Left lung (tissue), 10 donors: Measurements from ENCODE around the gene DHRS3. TPM values are rescaled to one million over a fixed set of nuclear protein-coding genes. Genes with fewer than 3 reads are reported as not detected.
A peak's percentile ranks its signal among the peaks of the same experiment; 100 is the strongest.

ENCODE experiments used
- ATAC-seq: fragments of 200-7000 bp; cut with Tn5 transposase; one replicate; pipeline ENCODE4 v1.9.1; 2020; ENCODE audit warnings: moderate library complexity
- DNase-seq, 4 donors: peaks; one replicate each; pipeline ENCODE4 v3.0.0-alpha.2; 2013 to 2020
- H3K27ac ChIP-seq, 2 donors: fragments of 200-600 bp; sonication (generic) in 1 of 2; one replicate each; pipeline versions ENCODE4 v1.5.0 to v1.8.0; 2020 to 2021
- H3K27me3 ChIP-seq, 2 donors: fragments of 200-600 bp; sonication (generic) in 1 of 2; one replicate each; pipeline versions ENCODE4 v1.5.0 to v1.8.0; 2020 to 2021
- H3K36me3 ChIP-seq, 2 donors: fragments of 200-600 bp; sonication (generic) in 1 of 2; one replicate each; pipeline versions ENCODE4 v1.5.0 to v1.8.0; 2020 to 2021
- H3K4me1 ChIP-seq, 2 donors: fragments of 200-600 bp; one replicate each; pipeline ENCODE4 v1.8.0; 2021
- H3K4me3 ChIP-seq, 2 donors: fragments of 200-600 bp; sonication (generic) in 1 of 2; one replicate each; pipeline versions ENCODE4 v1.5.0 to v1.8.0; 2020 to 2021; ENCODE audit warnings: mild to moderate bottlenecking in 1 of 2
- H3K9me3 ChIP-seq, 2 donors: fragments of 200-600 bp; sonication (generic) in 1 of 2; one replicate each; pipeline versions ENCODE4 v1.5.0 to v1.8.0; 2020 to 2021
- CTCF ChIP-seq, 2 donors: fragments of 200-600 bp; sonication (generic) in 1 of 2; IDR thresholded peaks; one replicate each; pipeline versions ENCODE4 v1.5.0 to v1.8.0; 2021; ENCODE audit warnings: antibody characterized with exemption in 2 of 2
- intact Hi-C, 2 donors: fragments of 100-400 bp; cut with DNase I; formaldehyde crosslinking; loops; one replicate each; pipeline versions ENCODE4 v1.11.2 to v1.14.2; 2022
- polyA plus RNA-seq, 6 donors: library from polyadenylated mRNA; unstranded; fragments of 120-200 nt; gene quantifications; one replicate each; pipeline ENCODE4 v1.2.1, GENCODE V29; 2013; ENCODE audit not compliant: insufficient read length in 6 of 6
- total RNA-seq, 2 donors: library from RNA; stranded (reverse); fragmentation: NEBNext Ultra II Directional; extraction: Animal tissue kit (Norgen Biotek cat#: 25700); gene quantifications; one replicate each; pipeline ENCODE4 v1.2.1, GENCODE V29; 2021
- donor health status: DM: no; HTN: yes; CAD: no.
- donor health status: DM: no; HTN: no; CAD: no.

Gene DHRS3
- total and polyA plus RNA-seq, 8 donors: 37.3 to 120 (median 43.7) TPM

GRCh38 chr1:12548279-12548972, 69.6 kb downstream of the DHRS3 start:
- Histone ChIP-seq H3K27me3 (no peaks in the 10 kb centered on the region), H3K36me3 (no peaks in the 10 kb centered on the region), H3K4me1 (peaks cover 0 to 13% of the 10 kb centered on the region in 2 donors), H3K9me3 (no peaks in the 10 kb centered on the region), H3K27ac (peak overlapping the region in 1 of 2 donors; percentile 65), H3K4me3 (no peak overlapping the region)
- intact Hi-C loops: no loop called here
- DNase-seq (peak in 2 of 4 donors; percentile 31 to 65), ATAC-seq (no peak)
- no peak for TF ChIP-seq CTCF (IDR thresholded peaks at IDR 0.05)

- no peak for ATAC-seq
- intact Hi-C loops: no loop called here
Observed at GRCh38 chr1:12547586-12548225, 70.3 kb downstream of the DHRS3 start.

DNA sequence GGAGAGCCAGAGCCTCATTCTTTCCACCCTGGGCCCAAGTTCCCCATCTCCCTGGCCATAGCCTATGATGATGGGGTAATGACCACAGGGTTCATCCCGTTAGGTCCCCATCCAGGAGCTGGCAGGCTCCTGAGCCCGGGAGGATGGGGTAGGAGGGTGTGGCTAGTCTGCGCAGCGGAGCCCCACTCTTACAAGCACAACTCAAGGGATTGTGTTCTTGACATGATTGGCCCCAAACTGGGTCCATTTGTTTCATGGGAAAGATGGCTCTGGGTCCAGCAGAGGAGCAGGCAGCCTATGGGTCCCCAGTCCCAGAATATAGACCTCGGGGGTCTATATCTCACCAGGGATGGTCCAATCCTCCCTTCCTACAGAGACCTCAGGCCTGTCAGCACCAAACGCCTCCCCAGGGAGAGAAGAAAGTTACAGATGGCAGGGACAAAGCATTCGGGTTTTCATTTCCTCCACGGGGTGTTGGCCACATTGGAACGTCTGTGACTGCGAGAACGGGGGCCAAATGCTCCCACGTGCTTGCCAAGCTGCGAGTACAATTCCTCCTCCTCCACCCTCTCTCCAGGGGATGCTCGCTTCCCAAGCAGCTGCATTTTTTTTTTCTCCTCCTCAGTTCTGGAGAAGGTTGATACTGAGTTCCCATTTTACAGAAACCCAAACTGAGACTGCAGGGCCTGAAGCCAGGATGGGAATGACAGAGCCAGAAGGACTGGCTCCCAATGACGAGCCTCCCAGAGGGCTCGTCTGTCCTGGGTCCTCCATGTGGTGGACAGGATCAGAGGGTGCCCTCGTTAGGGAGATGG, 71.0 kb downstream of the DHRS3 start:
- DNase-seq: peak in 2 of 4 donors; percentile 32 to 35
- intact Hi-C loops: no loop called here
- Histone ChIP-seq H3K9me3 (no peaks in the 10 kb centered on the region), H3K36me3 (no peaks in the 10 kb centered on the region), H3K27me3 (no peaks in the 10 kb centered on the region), H3K27ac (no peak overlapping the region), H3K4me1 (peaks cover 0 to 13% of the 10 kb centered on the region in 2 donors), H3K4me3 (no peak overlapping the region)
- ATAC-seq: no peak
- no peak for TF ChIP-seq CTCF (IDR thresholded peaks at IDR 0.05)

More at GRCh38 chr1:12547586-12548225, 70.3 kb downstream of the DHRS3 start:
- peak in 2 of 4 donors; percentile 27 to 57 for DNase-seq
- no peaks in the 10 kb centered on the region for H3K36me3 ChIP-seq
- no peak for TF ChIP-seq CTCF (IDR thresholded peaks at IDR 0.05)
- H3K27ac ChIP-seq: no peak overlapping the region
- no peaks in the 10 kb centered on the region for H3K9me3 ChIP-seq
- peaks cover 0 to 13% of the 10 kb centered on the region in 2 donors for H3K4me1 ChIP-seq
- H3K27me3 ChIP-seq: no peaks in the 10 kb centered on the region
- H3K4me3 ChIP-seq: no peak overlapping the region

DNA sequence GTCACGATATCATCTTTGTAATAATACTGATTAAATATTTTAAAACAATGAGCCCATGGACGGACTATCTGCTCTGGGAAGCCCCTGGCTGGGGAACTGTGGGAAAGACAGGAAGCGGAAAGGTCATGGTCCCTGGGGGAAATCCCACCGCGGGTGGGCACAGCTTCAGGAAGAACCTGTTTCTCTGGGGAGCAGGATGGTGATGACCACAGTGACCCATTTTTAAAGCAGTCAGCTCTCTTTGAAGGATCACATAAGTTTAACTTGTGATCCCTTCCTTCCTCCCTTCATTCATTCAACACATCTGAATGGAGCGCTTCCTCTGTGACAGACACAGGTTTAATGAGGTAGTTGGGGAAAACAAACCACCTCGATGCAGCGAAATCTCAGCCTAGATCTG, 73.0 kb downstream of the DHRS3 start:
- Histone ChIP-seq H3K27ac (no peak overlapping the region), H3K4me1 (peaks cover 7 to 32% of the 10 kb centered on the region in 2 donors), H3K36me3 (no peaks in the 10 kb centered on the region), H3K4me3 (no peak overlapping the region), H3K27me3 (no peaks in the 10 kb centered on the region), H3K9me3 (no peaks in the 10 kb centered on the region)
- TF ChIP-seq CTCF (IDR thresholded peaks at IDR 0.05): no peak
- no peak for ATAC-seq
- peak in 1 of 4 donors; percentile 13 for DNase-seq
- intact Hi-C loops: no loop called here

DNA sequence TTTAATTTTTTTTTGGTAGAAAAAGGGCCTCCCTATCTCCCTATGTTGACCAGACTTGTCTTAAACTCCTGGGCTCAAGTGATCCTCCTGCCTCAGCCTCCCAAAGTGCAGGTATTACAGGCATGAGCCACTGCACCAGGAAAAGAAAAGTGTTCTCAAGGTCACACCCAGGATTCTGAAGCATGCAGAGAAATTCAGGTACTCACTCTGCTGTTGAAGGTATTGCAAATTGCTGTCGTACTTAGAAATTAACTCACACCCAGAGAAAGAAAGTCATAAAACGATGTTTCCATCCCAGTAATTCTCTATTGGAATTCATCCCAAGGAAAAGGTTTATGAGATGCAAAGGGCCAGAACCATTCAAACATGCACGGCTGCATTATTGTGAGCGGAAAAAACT, 73.7 kb downstream of the DHRS3 start:
- H3K27ac ChIP-seq: no peak overlapping the region
- no peak for TF ChIP-seq CTCF (IDR thresholded peaks at IDR 0.05)
- DNase-seq (no peak), ATAC-seq (no peak)
- no peaks in the 10 kb centered on the region for H3K9me3 ChIP-seq
- no peak overlapping the region for H3K4me3 ChIP-seq
- H3K4me1 ChIP-seq: peaks cover 7 to 27% of the 10 kb centered on the region in 2 donors
- intact Hi-C loops: no loop called here
- H3K27me3 ChIP-seq: no peaks in the 10 kb centered on the region
- H3K36me3 ChIP-seq: no peaks in the 10 kb centered on the region
